Small intestine (tissue), 7 donors: ENCODE data around the gene LHFPL6. TPM values are rescaled to one million over a fixed set of nuclear protein-coding genes. Genes with fewer than 3 reads are reported as not detected.

Experiments
- DNase-seq, 2 donors: peaks; one replicate each; pipeline versions ENCODE4 v3.0.0 to v3.0.0-alpha.2; 2013
- FAIRE-seq: peaks from 2 replicates; lab custom pipeline; 2012; peaks lifted over from hg19 to GRCh38; lab: Jason Lieb, UNC
- H3K27ac ChIP-seq, 3 donors: one replicate each; pipeline ENCODE4 v1.5.1; 2013; ENCODE audit warnings: low read length in 2 of 3, mild to moderate bottlenecking in 2 of 3, control low read depth in 1 of 3, inconsistent platforms in 1 of 3, low read depth in 1 of 3, moderate library complexity in 1 of 3
- H3K27me3 ChIP-seq, 3 donors: one replicate each; pipeline ENCODE4 v1.6.1; 2013; ENCODE audit warnings: low read length in 3 of 3, inconsistent platforms in 1 of 3; ENCODE audit not compliant: control insufficient read depth in 3 of 3, insufficient read depth in 3 of 3
- H3K36me3 ChIP-seq, 3 donors: one replicate each; pipeline ENCODE4 v1.6.1; 2013; ENCODE audit warnings: low read length in 3 of 3, inconsistent platforms in 1 of 3, low read depth in 1 of 3, mild to moderate bottlenecking in 1 of 3, moderate library complexity in 1 of 3; ENCODE audit not compliant: control insufficient read depth in 3 of 3, insufficient read depth in 2 of 3
- H3K4me1 ChIP-seq, 3 donors: one replicate each; pipeline ENCODE4 v1.6.1; 2013; ENCODE audit warnings: low read length in 2 of 3, inconsistent platforms in 1 of 3, low read depth in 1 of 3, mild to moderate bottlenecking in 1 of 3, moderate library complexity in 1 of 3; ENCODE audit not compliant: control insufficient read depth in 3 of 3, insufficient read depth in 2 of 3
- H3K4me3 ChIP-seq, 3 donors: one replicate each; pipeline ENCODE4 v1.5.1; 2013; ENCODE audit warnings: low read length in 3 of 3, control low read depth in 1 of 3, inconsistent platforms in 1 of 3, low read depth in 1 of 3, mild to moderate bottlenecking in 1 of 3, moderate library complexity in 1 of 3
- H3K9me3 ChIP-seq, 2 donors: one replicate each; pipeline ENCODE4 v1.6.1; 2013; ENCODE audit warnings: low read depth in 1 of 2, low read length in 1 of 2; ENCODE audit not compliant: control insufficient read depth in 2 of 2, insufficient read depth in 1 of 2
- WGBS, 3 donors: extraction: QIAGEN DNeasy Blood & Tissue Kit; methylation state at CpG; one replicate each; pipeline ENCODE4 v1.1.7; 2013; 5-methylcytosine and 5-hydroxymethylcytosine counted together
- polyA plus RNA-seq, 4 donors: library from polyadenylated mRNA; stranded (reverse) in 3 of 4; unstranded in 1 of 4; fragments of 200-250 nt in 3 of 4; fragments of 120-200 nt in 1 of 4; gene quantifications; one replicate each; pipeline versions ENCODE4 v1.2.1 to v1.2.3, GENCODE V29; 2013
- donor health status: healthy with polysubstance abuse.
- donor health status: control.
- donor health status: control.
- donor health status: Bipolar disorder and iron deficiency.
- donor health status: healthy.

Gene LHFPL6
- polyA plus RNA-seq, 4 donors = 0.22 to 19.9 (median 5.1) TPM

DNA sequence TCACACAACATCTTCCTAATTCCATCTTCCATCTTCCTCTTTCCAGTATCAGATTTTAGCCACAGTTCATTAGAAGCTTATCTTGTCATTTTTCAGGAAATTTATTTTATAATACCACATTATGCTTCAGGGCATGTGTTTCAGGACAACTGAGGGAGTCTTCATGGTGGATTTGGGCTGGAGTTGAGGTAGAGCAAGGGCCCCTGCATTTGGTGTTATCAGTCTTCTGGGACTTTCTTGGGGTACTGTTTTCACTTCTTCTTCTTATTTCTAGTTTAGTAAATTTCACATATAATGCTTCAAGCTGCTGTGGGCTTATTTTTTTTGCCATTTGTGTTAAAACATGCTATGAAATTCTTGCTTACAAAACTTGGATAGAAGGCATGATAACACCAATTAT is 188.7 kb downstream of the LHFPL6 start:
- no peak overlapping the region for H3K27ac ChIP-seq
- DNase-seq (no peak), FAIRE-seq (no peak)
- H3K9me3 ChIP-seq = no peaks in the 10 kb centered on the region
- no peaks in the 10 kb centered on the region for H3K36me3 ChIP-seq
- peaks cover 0 to 5% (median 0%) of the 10 kb centered on the region in 3 donors for H3K27me3 ChIP-seq
- peaks cover 0 to 2% (median 0%) of the 10 kb centered on the region in 3 donors for H3K4me1 ChIP-seq
- H3K4me3 ChIP-seq = no peak overlapping the region

DNA sequence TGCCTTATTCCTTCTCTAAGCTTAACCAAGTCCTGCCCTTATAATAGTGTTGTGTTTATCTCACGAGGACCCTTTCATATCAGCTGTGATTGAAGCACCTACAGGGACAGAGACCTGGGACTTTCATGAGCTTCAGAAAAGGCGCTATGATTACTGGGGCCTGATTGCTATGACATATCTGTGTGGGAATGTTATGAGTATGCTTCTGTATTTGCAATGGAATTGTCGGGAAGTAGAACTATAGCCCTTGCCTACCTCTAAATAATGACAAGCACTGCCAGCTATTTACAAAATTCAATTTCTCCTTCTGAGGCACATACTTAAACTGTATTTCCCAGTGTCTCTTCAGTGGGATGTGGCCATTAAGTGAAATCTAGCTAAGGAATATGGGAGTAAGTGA is 191.5 kb downstream of the LHFPL6 start:
- H3K4me1 ChIP-seq = peaks cover 0 to 2% (median 0%) of the 10 kb centered on the region in 3 donors
- no peaks in the 10 kb centered on the region for H3K9me3 ChIP-seq
- H3K4me3 ChIP-seq = no peak overlapping the region
- H3K27me3 ChIP-seq = no peaks in the 10 kb centered on the region
- FAIRE-seq (no peak), DNase-seq (no peak)
- H3K27ac ChIP-seq = no peak overlapping the region
- no peaks in the 10 kb centered on the region for H3K36me3 ChIP-seq
- 82 to 89% (median 86%) methylated on average over 3 of the region's 3 CpGs for WGBS, 3 donors

DNA sequence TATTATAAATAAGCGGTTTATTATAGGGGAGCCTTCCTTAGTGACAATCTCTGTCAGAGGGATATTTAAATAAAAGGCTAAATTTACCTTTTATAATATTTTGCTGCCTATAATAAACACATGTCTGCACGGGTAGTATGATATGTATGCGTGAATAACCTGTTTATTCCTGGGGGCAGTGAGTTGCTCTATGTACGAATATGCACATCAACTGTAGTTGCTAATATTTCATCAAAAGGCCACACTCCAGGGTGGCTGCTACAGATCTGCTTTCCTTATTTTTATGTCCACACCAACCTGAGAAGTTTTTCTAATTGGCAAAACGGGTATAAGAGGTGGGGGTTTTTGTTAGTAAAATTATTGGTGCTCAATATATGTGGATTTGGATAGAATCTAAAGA is 192.0 kb downstream of the LHFPL6 start:
- no peak for FAIRE-seq
- 80 to 83% (median 80%) methylated on average over 5 of the region's 5 CpGs for WGBS, 3 donors

DNA sequence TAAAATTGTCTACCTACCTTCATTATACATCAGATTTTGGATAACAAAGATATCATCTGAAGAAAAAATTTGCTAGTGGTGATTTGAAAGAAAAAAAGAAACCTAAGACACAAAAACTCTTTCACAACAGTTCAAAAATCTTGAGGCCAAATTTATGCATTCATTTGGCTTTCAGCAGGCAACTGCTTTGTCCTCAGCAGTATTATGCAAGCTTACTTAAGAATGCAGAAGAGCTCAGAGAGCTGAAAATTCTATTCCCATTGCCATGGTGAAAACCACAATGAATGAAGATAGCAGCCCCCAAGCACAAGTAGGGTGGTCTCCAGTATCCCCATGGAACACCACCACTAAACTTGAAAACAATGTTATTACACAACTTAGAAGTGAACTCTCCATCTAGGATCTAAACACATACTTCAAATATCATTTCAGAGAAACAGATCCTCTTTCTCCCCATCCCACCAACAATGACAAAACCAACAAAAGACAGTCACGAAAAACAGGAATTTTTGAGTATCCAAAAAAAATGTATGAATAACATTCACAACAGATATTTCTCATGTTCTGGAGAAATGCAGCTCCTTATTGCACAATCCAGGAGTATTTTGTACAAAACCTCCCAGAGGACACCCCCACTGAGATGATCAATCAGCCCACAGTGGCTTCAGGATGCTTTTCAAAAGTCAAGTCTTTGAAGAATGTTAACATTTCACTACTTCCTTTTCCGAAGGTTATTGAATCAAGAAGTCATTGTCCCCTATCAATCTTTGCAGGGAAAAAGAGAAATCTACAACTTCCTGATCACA is 192.7 kb downstream of the LHFPL6 start:
- FAIRE-seq = no peak
- H3K9me3 ChIP-seq = no peaks in the 10 kb centered on the region
- peaks cover 0 to 2% (median 0%) of the 10 kb centered on the region in 3 donors for H3K4me1 ChIP-seq
- H3K36me3 ChIP-seq = no peaks in the 10 kb centered on the region
- no peak overlapping the region for H3K27ac ChIP-seq
- no peak overlapping the region for H3K4me3 ChIP-seq
- 49 to 84% (median 78%) methylated on average over 2 of the region's 2 CpGs for WGBS, 3 donors
- no peaks in the 10 kb centered on the region for H3K27me3 ChIP-seq
- no peak for DNase-seq

More for the DNA sequence above, 192.0 kb downstream of the LHFPL6 start:
- Histone ChIP-seq H3K27me3 (no peaks in the 10 kb centered on the region), H3K27ac (no peak overlapping the region), H3K4me1 (peaks cover 0 to 2% (median 0%) of the 10 kb centered on the region in 3 donors), H3K36me3 (no peaks in the 10 kb centered on the region), H3K9me3 (no peaks in the 10 kb centered on the region), H3K4me3 (no peak overlapping the region)
- DNase-seq = no peak

DNA sequence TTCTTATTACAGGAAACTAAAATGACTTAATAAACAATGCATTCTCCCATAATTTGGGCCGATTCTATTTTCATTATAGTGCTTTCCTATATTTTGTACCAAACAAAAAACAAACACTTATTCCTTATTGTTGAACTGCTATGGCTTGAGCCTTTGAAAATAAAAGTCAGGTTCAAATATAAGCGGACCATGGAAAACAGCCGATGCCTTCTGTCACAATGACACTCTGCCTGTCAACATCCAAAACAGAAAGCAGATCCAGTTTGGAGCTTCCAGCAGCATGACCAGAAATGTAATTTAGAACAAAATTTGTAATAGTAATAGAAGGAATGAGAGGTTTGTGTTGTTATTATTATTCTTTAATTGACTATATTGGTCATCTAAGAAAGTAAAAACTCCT is 194.5 kb downstream of the LHFPL6 start:
- H3K4me3 ChIP-seq = no peak overlapping the region
- WGBS, 3 donors = 85 to 88% (median 88%) methylated on average over 3 of the region's 3 CpGs
- no peaks in the 10 kb centered on the region for H3K27me3 ChIP-seq
- FAIRE-seq = no peak
- no peaks in the 10 kb centered on the region for H3K9me3 ChIP-seq
- H3K4me1 ChIP-seq = no peaks in the 10 kb centered on the region
- no peaks in the 10 kb centered on the region for H3K36me3 ChIP-seq
- no peak for DNase-seq
- no peak overlapping the region for H3K27ac ChIP-seq

DNA sequence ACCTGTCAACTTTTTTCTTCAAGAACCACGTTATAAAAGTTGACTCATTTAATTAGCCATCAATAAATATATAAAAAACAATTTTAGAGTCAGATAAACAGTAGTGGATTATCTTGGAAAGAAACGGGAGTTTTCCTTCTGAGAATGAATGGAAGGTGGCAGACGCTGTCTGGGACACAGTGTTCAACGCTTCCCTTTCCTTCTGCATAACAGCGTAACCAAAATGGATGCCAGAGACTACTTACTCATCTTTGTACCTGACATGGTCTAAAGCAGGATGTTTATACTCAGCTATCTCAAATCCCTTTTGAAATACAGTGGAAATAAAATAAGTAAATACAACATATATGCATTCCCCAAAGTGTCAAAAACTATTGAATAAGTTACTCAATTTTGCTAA is 195.2 kb downstream of the LHFPL6 start:
- Histone ChIP-seq H3K4me1 (no peaks in the 10 kb centered on the region), H3K4me3 (no peak overlapping the region), H3K27ac (no peak overlapping the region), H3K36me3 (no peaks in the 10 kb centered on the region), H3K27me3 (no peaks in the 10 kb centered on the region), H3K9me3 (no peaks in the 10 kb centered on the region)
- DNase-seq = no peak
- FAIRE-seq = no peak
- 49 to 65% (median 64%) methylated on average over 5 of the region's 5 CpGs for WGBS, 3 donors

DNA sequence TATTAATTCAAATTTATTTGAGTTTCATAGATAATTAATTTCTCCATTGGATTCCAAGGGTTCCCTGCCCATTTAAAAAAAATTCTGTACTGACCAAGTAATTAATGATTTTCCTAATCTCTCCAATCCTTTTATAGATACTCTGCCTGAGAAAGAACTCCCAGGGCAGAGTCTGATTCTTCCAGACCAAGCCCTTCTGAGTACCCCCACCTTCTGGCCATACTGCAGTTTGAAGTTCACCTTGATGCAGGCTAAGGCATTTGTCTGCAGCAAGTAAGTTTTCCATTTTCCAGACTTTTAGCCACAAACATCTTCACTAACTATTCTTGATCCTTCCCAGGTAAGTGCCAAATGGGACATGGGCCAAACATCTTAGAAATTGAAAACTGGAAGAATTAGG is 195.9 kb downstream of the LHFPL6 start:
- no peak overlapping the region for H3K4me3 ChIP-seq
- DNase-seq = no peak
- no peak for FAIRE-seq
- H3K27me3 ChIP-seq = no peaks in the 10 kb centered on the region
- H3K36me3 ChIP-seq = no peaks in the 10 kb centered on the region
- H3K27ac ChIP-seq = no peak overlapping the region
- no peaks in the 10 kb centered on the region for H3K4me1 ChIP-seq
- no peaks in the 10 kb centered on the region for H3K9me3 ChIP-seq

DNA sequence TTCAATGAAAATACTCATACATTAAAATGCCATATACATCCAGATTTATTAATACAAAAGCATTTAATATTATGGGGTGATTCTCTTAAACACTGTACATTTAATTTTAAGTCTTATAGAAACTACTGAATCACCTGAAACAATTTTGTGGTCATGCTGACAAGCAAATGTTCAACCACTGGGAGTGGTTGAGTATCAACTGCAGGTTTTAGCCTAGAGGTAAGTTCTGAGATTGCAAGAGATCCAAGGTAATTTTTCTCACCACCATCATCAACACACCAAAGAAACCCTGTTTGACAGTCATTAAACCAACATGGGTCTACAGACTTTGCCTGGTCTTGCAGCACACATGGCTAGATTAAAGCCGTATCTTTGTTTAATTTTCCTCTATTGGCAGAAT is 196.3 kb downstream of the LHFPL6 start:
- 91 to 95% (median 94%) methylated on average over 1 of the region's 1 CpG for WGBS, 3 donors

More for the DNA sequence above, 196.3 kb downstream of the LHFPL6 start:
- no peak for DNase-seq
- no peaks in the 10 kb centered on the region for H3K27me3 ChIP-seq
- H3K27ac ChIP-seq = no peak overlapping the region
- no peaks in the 10 kb centered on the region for H3K9me3 ChIP-seq
- no peaks in the 10 kb centered on the region for H3K4me1 ChIP-seq
- H3K36me3 ChIP-seq = no peaks in the 10 kb centered on the region
- no peak for FAIRE-seq
- H3K4me3 ChIP-seq = no peak overlapping the region
